GM18499 (cell line): ENCODE results near the gene PRDX2.

Experiments used
- ATAC-seq: cut with Tn5 transposase; IDR thresholded peaks from one replicate; pipeline ENCODE4 v1.9.1; 2021; ENCODE audit warnings: moderate number of reproducible peaks; ENCODE audit not compliant: insufficient read depth, unreplicated experiment

The PRDX2 gene

GRCh38 chr19:12783291-12783848 is 18.2 kb downstream of the PRDX2 start:
- ATAC-seq = no peak

DNA sequence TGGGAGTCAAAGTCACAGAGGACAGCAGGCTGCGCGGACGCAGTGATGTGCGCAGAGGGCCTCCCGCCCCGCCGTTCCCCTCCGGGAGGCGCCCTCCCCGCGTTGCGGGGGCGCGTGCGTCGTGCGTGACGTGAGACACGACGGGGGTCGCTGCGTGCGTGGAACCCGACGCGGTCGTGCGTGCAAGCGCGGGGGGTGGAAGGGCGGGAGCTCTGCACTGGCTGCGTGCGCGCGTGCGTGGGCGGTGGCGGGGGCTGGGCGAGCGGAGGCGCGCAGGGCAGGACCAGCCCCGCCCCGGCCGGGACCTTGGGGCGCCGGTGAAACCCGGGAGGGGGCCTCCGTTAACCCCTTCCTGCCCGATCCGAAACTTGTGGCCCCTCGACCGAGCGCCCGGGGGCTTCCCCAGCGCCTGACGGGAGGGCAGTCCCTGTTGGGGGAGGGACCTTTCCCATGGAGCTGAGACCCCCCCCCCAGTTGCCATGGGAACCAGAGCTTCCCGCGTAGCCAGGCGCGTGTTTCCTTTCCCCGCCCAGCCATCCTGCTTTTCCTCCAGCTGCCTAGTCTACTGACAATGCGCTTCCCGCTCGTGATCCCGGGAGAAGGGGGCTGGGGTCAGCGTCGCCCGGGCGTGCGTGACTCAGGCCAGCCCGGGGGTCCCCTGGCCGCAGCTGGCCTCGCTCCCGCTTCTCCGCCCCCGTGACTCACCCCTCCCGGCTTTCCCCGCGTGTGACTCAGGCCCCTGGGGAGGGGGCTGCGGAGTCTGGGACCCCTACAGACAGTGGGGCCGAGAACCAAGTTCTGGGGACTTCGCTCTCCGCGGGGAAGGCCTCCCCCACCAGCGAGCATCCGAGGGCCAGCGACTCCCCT is 18.9 kb downstream of the PRDX2 start:
- no peak for ATAC-seq

DNA sequence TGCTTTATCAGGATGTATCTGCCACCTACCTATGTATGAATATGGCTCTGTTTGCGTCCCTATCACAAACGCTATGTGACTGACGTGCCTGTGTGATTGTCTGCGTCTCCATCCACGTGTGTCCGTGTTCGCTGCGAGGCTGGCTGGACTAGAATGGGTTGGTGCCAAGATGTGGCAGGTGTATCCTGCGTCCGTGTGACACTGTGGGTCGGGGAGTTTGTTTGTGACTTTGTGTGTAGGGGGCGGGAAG is 19.5 kb downstream of the PRDX2 start:
- no peak for ATAC-seq

- no peak for ATAC-seq
These were observed 22.2 kb downstream of the PRDX2 start for GRCh38 chr19:12779162-12779993.

DNA sequence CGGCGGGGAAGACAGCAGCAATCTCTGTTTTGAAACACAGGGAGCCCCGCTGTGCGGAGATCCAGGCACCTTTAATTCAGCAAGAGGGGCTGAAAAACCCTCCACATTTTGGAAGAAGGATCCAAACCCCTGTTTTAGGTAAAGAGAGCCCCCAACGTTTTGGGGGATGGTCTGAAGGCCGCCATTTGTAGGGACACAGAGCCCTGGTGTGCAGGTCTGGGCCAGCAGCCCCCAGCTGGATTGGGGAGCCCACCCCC is 22.8 kb downstream of the PRDX2 start:
- ATAC-seq = no peak

DNA sequence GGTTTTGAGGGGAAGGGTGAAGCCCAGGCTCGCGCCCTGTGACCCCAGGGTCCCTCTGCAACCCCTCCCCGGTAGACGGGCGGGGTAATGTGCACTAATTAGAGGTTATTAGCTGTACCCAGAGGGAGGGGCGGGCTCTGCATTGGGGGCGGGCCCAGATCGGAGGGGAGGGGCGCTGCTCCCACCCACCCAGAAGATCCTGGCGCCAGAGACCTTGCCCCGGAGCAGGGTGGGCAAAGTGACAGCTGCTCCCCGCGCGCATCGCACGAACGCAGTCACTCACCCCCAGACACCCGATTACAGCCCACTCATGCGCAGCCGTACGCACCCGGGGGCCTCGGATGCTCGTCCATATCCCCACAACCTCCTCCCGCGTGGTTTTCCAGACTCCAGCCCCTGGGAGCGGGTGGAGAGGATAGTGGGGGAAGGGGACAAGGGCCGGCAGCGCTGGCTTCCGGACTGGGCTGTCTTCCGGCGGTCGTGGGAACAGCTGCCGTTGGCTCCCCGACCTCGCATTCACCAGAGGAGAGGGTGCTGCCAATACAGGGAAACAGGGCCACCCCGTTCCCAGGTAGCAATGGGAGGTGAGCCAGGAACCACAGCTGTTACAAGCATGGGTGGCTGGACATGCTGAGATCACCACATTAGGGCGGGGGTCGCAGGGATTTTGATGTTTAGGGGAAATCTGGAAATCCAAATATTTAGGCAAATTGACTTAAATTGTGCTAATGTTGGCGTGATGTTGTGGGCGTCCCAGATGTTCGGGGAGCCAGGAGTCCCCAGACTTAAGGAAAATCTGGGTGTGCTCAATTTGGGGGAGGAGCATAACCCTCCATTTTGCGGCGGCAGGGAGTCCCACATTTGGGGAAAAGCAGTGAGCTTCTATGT is 23.3 kb downstream of the PRDX2 start:
- no peak for ATAC-seq

DNA sequence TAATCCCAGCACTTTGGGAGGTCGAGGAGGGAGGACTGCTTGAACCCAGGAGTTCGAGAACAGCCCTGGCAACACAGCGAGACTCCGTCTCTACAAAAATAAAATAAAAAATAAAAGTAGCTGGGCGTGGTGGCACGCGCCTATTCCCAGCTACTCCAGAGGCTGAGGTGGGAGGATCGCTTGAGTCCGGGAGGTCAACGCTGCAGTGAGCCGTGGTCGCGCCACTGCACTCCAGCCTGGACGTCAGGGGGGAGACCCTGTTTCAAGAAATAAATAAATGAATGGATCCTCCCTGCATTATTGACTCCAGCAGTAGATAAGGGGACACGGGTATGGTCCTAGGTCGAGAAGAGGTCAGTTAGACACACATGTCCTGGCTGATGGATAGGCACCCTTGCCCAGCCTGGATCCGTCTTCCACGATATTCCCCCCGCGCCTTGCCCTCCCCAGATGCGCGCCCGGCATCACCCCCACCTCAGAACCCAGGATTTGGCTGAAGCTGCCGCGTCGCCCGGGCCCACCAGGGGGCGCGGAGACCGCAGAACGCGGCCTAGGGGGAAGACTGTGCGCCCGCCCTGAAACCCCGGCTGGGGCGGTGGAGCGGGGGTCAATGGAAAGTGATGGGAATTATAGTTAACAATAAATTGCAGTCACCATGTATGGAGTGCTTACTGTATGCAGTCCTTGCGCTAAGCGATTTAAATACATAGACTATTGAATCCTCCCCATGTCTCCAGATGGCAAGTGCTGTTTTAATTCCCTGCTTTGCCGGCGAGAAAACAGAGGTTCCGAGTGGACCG is 24.2 kb downstream of the PRDX2 start:
- ATAC-seq = no peak

DNA sequence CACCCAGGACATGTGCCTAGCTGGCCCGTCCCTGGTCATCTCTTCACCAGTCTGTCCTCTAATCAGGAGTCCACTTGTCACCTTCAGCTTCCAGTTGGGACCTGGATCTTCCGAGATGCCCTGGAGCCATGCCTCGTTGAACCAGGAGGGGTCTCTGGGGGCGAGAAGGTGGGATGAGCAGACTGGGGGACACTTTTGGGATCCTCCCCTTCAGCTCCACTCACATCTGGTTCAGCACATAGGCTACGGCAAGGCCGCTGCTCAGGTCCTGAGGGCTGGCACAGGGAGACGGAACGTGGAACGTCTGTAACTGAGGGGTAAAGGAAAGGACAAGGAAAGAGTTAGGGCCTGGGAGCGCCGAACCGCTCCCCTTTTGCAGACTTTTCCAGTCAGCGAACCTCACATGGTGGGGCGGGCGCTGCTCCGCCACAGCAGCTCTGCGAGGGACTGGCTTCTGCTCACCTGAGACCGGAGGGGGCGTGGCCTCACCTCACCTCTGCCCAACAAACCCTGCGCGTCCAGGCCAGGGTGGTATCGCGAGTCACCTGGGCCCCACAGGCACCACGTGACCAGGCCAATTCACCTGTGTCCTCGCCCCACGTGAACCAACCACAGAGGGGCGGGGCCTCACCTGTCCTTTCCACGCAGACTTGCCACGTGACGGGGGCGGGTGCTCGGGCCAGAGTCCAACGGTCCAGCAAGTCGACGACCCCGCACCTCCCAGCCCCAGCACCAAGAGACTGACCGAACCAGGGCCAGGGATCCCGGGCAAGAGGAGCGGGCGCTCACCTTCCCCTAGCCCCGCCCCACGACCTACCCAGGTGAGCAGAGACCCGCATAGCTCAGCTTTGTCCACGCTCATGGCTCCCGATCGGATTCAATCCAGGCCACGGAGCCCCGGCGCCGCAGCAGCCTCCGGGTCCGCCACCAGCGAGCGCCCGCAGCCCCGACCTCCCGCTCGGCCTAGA is 26.7 kb downstream of the PRDX2 start, which contains the start of gene HOOK2:
HOOK2 (minus strand) TSS at position 965 of the 968 bp plus-strand sequence; CDS start at position 862, 103 bp downstream.
- ATAC-seq = no peak

DNA sequence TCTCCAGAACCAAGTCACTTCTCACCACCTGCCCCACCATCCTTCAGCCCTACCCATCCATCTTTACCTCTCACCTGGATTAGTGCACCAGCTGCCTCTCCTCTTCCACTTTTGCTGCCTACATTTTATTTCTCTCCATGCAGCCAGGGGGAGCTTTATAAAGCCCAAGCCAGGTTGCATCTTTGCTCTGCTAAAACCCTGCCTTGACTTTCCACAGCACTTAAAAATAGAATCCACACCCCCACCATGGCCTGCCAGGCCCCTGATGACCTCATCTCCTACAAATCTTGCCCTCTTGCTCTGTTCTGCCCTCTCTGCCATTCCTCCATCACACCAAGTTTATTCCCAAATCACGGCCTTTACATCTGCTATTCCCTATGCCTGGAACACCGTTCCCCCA is 28.0 kb downstream of the PRDX2 start:
- no peak for ATAC-seq

- ATAC-seq = no peak
These were observed 29.3 kb downstream of the PRDX2 start for GRCh38 chr19:12772323-12772722.

DNA sequence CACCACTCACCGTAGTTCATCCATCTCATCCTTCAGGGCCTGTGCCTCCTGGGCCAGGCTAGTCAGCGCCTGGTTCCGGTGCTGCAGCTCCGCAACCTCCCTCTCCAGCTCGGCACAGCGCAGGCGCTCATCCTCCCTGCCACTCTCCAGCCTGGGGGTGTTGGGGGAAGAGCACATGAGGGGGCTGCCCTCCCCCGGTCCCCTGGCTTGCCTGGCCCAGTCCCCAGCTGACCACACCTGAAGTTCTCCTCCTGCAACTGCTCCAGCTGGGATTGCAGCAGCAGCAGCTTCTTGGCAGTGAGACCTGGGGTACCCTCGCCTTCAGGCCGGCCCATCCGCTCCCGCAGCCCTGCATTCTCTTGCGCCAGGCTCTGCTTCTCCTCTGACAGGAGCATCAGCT is 30.7 kb downstream of the PRDX2 start:
- ATAC-seq = no peak

- ATAC-seq = no peak
These were observed 31.9 kb downstream of the PRDX2 start for GRCh38 chr19:12769689-12770088.

DNA sequence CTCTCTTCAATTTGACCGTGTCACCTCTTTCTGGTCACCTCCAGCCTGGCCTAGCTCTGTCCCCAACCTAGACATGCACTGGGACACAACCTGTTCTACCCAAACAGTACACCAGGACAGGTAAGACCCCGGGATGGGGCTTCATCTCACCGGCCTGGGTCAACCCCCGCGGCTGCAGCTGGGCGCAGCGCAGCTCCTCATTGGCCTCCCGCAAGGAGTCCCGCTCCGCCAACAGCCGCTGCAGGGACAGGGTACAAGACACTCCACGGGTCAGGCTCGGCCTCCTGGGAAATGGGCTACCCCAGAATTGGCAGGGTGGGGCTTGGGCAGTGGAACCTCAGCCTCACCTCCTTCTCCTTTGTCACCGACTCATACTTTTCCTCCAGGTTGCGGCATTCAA is 33.9 kb downstream of the PRDX2 start:
- no peak for ATAC-seq

- no peak for ATAC-seq
These were observed 34.5 kb downstream of the PRDX2 start for GRCh38 chr19:12767150-12767549.

DNA sequence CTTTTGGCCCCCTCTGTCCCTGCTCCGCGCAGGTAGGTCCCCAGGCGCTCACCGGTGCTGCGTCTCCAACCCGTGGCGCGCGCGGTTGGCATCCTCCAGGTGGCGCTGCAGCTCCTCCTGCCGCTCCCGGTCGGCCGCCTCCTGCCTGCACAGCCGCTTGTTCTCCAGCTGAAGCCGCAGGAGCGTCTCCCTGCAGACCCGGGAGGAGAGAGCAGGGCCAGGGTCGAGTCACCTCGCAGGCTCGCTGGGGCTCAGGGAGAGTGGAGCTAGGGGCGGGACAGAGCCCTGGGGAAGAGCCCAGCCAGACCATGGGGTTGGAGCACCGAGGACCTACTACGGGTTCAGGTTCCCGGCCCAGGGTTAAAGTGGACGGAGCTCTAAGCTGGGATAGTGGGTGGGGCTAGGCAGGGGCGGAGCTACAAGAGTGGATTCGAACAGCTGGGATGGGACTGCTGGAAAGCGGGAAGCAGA is 35.5 kb downstream of the PRDX2 start:
- ATAC-seq = no peak

GRCh38 chr19:12764698-12765097 is 36.9 kb downstream of the PRDX2 start:
- no peak for ATAC-seq

DNA sequence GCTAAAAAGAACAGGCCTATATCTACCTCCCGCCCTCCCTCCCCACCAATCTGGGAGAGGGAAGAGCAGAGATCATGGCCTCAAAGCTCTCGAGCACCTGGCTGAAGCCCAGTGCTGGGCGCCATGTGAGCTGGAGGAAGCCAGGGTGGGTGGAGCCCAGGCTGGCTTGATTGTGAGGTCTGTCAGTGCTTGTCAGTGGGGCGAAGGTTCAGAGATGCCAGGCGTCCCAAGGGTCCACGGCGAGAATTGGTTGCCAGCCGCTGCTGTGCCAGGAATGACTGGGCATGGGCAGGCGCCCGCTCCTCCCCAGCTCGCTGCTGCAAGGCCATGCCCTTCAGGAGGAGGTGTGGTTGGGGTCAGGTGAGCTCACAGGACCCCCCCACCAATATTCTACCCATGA is 38.5 kb downstream of the PRDX2 start:
- no peak for ATAC-seq

DNA sequence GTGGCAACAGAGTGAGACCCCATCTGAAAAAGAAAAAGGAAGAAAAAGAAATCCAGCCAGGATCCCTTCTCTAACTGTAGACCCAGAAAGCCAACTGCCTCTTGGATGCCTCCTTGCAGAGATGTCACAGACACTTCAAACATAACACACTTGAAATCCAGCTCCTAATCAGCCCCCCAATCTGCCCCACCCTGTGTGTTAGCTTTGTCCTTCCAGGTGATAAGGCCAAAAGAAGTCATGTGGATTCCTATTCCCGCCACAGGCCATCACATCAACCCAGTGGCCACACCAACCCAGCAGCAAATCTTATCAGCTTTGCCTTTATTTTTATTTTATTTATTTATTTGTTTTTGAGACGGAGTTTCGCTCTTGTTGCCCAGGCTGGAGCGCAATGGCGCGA is 41.9 kb downstream of the PRDX2 start:
- no peak for ATAC-seq
